ENCODE measurements around the gene MAP3K9.
"Not testable (repeated sequence)": the region's sequence is repeated elsewhere in the genome, so short reads cannot be mapped to it uniquely, and the experiment has no call there.

MAP3K9 gene

DNA sequence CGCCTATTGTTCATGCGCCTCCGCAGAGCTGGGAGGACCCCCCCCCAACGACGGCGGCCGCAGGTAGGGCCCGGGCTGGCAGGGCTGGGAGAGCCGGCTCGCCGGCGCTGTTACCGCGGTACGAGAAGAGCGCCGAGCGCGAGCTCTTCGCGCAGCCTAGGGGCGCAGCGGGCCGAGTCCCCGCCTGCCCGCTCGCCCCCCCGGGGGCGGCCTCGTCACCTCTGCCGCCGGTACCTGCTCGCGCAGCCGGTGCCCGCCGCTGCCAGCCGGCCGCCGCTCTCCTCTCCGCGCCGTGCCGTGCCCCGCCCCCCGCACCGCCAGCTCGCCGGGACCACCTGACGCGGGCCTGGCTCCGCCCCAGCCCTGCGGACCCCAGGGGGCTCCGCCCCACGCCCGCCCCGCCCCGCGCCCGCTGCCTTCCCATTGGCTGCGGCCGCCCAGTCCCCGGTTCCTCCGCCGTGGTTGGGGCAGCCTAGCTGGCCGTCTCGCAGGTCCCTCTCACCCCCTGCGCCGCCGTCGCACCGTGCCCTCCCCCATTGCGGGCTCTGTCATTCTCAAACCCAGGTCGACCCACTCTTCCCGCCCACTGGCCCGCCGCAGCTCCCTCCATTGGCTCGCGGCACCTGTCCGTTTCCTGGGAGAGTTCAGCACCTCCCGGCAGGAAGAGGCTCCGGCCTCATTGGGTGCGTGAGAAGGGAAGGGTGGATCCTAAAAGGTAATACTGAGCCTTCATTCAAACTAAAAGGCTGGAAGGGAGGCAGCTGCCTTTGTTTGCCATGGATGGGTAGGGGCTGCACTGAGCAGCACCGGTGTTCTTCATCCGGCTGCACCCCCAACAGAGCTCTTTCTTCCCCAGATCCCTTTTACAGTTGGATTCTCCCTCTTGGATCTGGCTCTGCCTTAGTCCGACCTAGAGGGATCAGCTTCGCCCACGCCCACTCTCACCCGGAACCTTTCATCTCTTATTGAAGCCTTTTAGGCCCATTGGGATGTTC lies at the start of gene MAP3K9:
TSS of gene MAP3K9 (minus strand) at position 289 of the 995 bp plus-strand sequence. CDS start 342 bp downstream, outside the sequence.
- DNase-seq (ENCODE audit: low spot score) = peak; percentile 91

DNA sequence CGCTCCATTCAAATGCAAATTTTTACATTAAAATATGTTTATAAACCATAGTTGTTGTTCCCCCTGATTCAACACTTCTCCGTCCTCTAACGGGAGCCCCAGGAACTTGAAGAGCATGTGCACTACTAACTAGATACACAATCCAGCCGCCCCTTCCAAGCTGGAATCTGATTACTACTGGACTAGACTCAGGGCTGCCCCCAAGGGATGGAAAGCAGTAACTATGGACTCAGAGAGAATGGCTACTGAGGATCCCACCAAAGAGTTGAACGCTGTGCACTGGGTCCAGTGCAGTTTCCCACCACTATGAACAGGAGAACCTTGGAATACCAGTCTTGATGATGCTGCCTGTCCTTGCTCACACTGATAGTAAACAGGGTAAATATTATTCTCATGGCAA lies 49.3 kb upstream of the MAP3K9 start:
- peak; percentile 5 for DNase-seq (ENCODE audit: low spot score)

DNA sequence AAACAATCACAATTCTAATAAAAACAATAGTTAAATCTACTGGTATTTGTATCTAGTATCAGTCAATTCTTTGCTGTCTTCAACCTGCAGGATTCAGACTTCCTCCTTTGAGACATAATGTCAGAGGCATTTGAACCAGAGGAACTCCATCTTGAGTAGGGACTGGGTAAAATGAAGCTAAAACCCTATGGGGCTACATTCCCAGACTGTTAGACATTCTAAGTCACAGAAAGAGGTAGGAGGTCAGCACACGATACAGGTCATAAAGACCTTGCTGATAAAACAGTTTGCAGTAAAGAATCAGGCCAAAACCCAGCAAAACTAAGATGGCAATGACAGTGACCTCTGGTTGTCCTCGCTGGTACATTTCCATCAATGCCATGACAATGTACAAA lies 48.2 kb upstream of the MAP3K9 start:
- no peak for DNase-seq (ENCODE audit: low spot score)

DNA sequence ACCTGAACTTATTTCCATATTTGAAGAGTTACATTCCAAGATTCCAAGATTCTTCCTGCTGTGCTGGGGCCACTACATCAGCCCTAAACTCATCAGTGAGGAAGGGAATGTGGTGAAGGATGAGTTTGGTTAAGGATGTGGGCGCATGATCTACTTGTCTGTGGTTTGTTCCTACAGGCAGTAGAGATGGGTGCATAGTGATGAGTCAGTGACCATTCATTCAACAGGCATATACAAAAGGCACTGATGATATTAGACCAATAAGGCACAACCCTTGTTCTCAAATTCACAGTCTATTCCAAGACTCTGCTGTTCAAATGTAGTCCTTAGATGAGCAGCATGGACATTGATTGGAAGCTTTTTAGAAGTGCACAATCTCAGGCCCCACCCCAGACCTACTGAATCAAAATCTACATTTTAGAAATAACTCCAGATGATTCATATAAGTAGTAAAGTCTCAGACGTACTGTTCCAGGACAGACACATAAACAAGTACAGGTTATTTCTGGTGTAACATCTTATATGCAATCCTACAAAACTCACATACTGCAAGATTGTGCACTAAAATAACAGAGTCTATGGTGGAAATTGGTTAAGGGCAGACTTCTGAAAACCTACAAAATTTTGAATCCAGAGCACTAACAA lies 47.7 kb upstream of the MAP3K9 start:
- DNase-seq (ENCODE audit: low spot score) = no peak

DNA sequence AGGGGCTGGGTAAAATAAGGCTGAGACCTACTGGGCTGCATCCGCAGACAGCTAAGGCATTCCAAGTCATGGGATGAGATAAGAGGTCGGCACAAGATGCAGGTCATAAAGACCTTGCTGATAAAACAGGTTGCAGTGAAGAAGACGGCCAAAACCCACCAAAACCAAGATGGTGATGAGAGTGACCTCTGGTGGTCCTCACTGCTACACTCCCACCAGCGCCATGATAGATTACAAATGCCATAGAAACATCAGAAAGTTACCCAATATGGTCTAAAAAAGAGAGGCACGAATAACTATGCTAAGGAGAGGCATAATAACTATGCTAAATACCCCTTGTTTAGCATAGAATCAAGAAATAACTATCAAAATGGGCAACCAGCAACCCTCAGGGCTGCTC lies 46.2 kb upstream of the MAP3K9 start:
- DNase-seq (ENCODE audit: low spot score) = no peak

DNA sequence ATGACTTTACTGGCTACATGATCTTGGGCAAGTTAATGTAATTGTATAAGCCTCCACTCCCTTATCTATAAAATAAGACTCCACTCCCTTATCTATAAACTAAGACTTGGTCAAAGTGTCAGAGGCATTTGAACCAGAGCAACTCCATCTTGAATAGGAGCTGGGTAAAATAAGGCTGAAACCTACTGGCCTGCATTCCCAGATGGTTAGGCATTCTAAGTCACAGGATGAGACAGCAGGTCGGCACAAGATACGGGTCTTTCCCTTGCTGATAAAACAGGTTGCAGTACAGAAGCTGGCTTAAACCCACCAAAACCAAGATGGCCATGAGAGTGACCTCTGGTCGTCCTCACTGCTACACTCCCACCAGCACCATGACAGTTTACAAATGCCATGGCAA lies 44.3 kb upstream of the MAP3K9 start:
- not testable (repeated sequence) for DNase-seq (ENCODE audit: low spot score)

DNA sequence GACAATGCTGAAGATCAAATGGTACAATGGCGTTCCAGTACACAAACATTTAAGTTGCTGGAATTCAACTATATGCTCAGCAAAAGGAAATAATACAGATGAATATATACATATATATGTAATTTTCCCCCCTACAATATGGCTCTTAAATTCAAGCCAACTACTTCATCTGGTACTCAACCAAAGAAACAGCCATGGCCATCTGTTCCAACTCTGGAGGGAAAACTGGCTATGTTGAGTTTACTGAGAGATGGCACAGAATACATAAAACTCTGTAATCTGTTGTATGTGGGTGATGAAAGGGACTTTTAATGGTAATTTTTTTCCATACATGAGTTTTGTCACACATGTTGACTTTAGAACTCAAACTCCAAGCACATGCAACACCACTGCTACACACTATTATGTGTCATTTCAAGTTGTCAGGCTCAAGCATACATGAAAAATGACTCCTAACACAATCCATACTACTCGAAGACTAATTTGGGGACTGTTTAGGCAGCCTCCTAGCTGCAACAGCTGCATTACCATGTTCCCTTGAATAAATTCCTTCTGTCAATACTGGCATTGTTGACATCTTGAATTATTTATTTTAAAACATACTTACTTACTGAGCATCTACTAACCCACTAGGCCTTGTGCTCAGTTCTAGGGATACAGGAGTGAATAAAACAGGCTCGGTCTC lies 38.2 kb upstream of the MAP3K9 start:
- DNase-seq (ENCODE audit: low spot score) = no peak

DNA sequence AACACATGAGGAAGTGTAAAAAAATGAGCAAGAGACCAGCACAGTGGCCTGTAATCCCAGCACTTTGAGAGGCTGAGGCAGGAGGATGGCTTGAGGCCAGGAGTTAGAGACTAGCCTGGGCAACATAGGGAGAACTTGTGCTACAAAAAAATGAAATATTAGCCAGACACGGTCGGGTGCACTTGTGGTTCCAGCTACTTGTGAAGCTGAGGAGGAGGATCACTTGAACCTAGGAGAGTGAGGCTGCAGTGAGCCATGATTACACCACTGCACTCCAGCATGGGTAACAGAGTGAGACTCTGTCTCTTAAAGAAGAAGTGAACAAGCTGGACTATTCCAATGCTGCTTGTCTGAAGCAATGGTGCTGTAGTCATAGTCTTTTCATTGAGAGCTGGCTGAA lies 36.3 kb upstream of the MAP3K9 start:
- DNase-seq (ENCODE audit: low spot score) = no peak

DNA sequence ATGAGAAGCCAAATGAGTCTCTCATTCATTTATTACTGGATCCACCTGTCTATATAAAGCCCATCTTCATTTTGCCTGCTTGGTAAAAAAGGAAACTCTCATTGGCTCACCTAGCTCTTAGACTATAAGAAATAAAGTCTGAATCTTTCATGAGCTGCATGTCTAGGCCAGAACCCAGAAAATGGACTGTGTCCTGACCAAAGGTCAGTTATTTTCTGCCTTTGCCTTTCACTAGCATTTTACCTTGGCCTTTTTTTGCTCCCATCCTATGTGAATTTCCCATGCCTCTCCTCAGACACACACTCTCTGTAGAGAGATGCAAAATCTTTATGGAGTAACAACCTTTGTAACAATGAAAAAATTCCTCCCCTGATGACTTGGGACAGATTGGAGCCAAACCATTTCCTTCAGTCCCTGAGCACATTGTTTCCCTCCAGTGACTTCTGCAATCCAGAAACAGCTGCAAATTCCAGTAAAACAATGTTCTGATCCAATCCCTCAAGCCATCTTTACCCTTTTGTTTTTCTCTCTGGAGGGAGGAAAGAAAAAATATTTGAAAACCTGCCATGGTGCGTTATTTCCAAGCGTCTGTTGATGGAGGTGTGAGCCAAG lies 33.6 kb upstream of the MAP3K9 start:
- DNase-seq (ENCODE audit: low spot score) = no peak

DNA sequence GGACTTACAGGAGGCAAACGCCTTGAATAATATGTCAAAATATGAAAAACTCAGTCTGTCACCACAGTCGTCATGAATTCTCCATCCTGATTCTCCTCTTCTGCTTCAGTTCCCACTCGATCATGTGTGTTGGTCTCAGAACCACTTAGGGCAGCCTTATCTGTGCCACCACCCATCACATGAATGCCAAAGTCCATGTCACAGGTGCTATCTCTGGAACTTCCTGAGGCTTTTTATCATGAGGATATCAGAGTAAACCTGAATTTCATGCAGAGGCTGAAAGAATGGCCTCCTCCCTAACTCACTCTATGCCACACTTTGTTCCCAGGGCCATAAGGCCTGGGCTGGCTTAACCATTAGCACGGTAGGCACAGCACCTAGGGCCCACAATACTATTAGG lies 28.8 kb upstream of the MAP3K9 start:
- DNase-seq (ENCODE audit: low spot score) = no peak

DNA sequence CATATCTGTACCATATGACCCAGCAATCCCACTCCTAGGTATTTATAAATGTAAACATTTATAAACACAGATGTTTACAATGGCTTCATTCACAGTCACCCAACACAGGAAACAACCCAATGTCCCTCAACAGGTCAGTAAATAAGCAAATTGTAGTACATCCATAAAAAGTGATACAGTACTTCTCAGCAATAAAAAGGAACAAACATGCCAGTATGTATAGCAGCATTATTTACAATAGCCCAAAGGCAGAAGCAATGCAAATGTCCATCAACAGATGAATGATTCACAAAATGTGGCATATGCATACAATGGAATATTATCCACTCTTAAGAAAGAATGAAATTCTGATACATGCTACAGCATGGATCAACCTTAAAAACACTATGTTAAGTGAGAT lies 27.6 kb upstream of the MAP3K9 start:
- no peak for DNase-seq (ENCODE audit: low spot score)

DNA sequence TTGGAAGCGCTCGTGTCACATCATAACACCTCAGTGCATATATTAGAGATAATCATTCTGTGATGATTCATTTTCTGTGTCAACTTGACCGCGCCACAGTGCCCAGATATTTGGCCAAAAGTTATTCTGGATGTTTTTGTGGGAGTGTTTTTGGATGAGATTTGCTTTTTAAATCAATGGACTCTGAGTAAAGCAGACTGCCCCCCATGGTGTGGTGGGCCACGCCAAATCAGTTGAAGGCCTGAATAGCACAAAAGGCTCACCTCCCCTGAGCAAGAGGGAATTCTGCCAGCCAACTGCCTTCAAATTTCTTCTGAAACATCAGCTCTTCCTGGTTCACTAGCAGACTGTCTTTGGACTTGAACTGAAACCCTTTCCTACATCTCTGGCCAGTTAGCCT lies 24.6 kb upstream of the MAP3K9 start:
- DNase-seq (ENCODE audit: low spot score) = no peak

DNA sequence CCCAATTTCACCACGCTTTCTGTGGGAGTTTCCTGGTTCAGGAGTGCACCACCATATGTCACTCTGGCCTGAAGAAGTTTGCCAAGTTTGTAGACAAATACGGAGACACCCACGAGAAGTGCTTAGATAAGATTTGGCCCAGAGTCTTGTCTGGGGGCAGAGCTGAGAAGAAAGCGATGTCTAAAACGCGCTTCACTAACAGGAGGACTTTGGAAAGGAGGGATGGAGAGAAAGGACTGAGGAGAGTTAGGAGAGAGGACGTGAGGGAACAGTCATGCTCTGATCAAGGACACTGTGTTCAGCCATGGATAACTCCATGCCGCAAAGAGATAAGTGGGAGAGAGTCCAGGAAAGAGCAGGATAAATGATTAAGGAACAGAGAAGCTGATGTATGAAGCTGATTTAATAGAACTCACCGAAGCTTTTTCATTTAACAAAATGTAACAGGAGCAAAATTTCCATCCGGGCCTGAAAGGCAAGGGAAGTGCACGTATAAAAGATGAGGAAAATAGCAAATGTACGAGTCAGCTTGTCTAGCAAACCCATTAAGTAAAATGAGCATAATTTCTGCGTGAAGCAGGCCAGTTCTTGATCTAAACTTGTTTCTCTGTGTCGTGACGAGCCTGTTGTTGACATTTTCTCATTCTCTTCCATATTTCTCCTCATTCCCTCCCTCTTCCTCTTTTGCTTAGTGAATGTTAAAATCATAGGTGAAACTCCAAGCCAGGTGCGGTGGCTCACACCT lies 23.4 kb upstream of the MAP3K9 start:
- DNase-seq (ENCODE audit: low spot score) = no peak

DNA sequence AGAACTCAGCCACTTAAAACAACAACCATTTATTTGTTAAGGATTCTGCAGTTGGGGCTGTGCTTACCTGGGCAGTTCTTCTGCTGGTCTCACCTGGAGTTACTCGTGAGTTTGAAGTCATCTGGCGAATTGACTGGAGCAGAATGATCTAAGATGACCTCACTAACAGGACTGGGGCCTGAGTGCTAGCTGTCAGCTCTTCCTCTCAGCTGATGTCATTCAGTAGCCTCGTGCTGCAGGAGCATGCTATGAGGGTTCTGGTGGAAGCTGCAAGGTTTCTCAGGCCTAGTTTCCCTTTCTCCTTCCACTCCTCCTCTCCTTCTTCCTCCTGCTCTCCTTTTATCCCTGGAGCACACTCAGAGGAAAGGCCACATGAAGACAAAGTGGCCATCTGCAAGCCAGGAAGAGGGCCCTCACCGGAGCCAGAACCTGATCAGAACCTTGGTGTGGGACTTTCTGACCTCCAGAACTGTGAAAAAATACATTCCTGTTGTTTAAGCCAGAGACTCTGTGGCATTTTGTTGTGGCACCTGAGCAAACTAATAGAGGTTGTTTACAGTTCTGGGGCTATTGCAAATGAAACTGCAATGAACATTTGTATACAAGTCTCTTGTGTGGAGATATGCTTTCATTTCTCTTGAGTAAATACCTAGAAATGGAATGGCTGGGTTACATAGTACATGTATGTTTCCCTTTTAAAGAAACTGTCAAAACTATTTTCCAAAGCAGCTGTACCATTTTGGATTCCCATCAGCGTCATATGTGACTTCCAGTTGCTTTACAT lies 21.9 kb upstream of the MAP3K9 start:
- DNase-seq (ENCODE audit: low spot score) = no peak

DNA sequence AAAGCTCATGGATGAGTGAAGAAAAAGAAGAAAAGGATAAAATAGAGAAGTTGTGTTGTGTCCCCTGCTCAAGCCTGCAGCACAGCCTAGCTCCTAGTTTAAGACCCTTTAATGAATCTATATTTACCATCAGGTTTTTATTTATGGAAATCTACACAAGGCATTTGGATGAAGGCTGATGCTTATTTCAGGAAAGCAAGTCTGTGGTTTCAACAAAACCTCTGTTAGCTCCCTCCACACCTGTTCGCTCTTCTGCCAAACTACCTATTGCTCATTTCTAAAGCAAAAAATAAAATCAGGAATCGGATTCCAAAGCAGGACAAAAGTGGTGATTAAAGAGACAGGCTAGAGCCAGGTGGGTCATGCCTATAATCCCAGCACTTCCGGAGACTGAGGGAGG lies 18.9 kb upstream of the MAP3K9 start:
- no peak for DNase-seq (ENCODE audit: low spot score)

DNA sequence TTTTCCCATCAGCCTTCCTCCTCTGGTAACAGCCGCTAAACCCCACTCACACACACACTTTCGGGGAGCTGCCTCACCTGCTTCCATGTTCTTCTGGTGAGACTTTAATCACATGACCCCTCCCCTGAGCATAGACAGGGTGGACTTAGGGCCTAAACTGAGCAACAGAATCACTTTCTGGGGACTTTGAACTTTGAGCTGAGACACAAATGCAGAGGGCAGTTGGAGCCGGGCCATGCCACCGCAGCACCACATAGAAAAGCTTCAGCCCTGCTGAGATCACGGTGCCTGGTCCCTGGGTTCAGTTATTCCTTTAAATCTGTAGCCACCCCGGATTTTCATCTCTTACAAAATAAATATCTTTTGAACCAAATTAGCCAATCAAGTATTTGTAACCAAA lies 18.4 kb upstream of the MAP3K9 start:
- DNase-seq (ENCODE audit: low spot score) = no peak

DNA sequence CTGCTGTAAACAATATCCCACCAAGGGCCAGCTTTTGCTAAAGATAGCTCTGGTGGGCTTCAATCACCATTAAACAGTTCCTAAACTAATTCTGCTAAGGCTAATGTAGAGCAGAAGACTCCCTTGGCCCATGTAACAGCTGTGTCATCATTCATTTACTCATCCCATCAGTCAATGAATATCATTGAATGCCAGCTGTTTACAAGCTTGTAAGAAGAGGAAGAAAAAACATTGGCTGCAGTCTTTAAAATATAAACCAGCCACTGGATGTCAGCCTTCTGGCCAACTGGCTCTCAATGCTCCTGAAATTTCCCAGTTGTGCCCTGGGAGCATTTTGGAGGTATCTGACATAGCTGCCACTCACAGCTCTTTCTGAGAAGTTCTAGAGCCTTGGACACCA lies 18.0 kb upstream of the MAP3K9 start:
- DNase-seq (ENCODE audit: low spot score) = no peak

DNA sequence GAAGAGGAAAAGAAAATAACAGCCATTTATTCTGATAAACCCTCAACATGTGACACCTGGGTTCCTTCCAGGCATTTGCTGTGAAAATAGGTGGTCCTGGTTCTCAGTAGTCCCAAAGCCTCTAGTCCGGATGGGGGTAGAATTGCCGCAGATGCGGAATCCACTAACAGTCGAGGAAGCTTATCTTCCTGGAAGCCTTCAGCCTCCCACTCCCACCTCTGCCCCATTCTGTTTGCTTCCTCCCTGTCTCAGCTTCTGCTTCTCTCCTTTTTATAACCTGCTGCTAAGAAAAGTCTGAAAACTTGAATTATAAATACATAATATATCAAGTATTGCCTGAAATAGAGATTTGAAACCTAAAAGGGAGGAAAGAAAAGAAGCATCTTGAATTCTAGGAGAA lies 14.0 kb upstream of the MAP3K9 start:
- no peak for DNase-seq (ENCODE audit: low spot score)

DNA sequence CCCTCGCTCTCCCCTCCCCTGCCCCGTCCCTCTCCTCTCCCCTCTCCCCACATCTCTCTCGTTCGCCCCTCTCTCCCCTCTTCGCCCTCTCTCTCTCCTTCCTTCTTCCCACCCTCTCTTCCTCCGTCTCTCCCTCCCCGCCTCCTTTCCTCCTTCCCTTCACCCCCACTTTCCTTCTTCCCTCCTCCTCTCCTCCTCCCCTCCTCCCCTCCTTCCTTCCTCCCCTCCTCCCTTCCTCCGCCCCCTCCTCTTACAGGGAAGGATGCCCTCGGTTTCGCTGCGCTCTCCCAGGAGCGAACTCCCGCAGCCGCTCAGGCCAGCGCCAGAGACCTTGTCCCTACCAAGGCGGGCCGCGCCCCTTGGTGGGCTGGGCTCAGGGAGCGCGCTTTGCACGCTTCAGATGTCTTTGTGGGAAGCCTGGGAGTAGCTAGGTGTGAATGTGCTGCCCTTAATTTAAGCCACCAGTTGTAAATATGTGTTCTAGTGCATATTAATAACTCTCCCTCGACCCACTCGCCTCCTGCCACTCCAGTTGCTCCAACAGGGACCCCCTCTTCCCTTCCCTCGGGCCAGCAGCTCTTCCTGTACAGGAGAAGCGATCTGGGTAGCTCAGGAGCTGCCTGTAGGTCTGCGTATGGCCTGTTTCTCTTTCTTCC lies 13.3 kb upstream of the MAP3K9 start:
- peak; percentile 40 for DNase-seq (ENCODE audit: low spot score)
